Activated CD4-positive, alpha-beta T cell treated with anti-CD3 and anti-CD28 coated beads, Interleukin-2, amount 50 U/mL, for 1 hour (primary cell): ENCODE measurements around the gene KRTAP2-1.
"Not testable (repeated sequence)": the region's sequence is repeated elsewhere in the genome, so short reads cannot be mapped to it uniquely, and the experiment has no call there.

Experiments
- DNase-seq: peaks from one replicate; pipeline ENCODE4 v3.0.0-alpha.2; 2020

KRTAP2-1 gene

DNA sequence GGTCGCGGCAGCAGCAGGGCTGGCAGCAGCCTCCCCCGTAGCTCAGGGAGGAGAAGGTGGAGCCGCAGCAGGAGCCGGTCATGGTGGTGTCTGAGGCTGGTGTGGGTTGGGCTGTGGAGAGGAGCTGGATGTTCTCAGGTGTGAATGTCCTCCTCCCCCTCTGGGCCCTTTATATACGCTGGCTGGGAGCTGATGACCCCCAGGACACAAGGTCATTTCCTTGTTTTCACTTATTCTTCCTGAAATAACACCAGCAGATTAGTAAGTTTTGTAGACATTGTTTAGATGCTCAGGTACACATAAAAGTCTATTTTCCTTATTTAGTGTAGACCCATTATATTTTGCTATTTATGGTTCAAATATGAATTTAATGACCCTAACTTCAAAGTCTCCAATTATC lies 8.0 kb upstream of the KRTAP2-1 start, which contains the start of gene KRTAP2-2:
TSS of gene KRTAP2-2 (minus strand) at position 101 of the 400 bp plus-strand sequence. CDS start at position 82, 19 bp downstream.
- not testable (repeated sequence) for DNase-seq

GRCh38 chr17:41054556-41054955 lies 7.4 kb upstream of the KRTAP2-1 start:
- not testable (repeated sequence) for DNase-seq

DNA sequence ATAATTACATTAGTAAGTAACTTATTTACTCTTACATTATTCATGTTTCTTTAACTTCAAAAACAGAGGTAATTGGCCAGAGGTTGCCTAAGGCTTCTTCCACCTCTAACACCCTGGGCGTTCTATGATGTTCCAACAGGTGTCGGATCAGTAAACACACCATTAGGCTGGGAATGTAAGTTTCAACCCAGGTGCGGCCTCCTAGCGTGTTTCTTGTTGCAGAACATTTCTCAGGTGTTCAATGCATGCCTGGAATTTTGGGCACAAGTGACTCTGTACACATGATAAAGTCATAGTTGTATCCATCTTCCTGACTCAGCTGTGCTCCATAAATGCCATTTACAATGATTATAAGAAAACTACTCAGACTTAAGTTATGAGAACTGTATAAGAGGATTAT lies 6.9 kb upstream of the KRTAP2-1 start:
- DNase-seq: no peak

GRCh38 chr17:41052566-41052965 lies 5.5 kb upstream of the KRTAP2-1 start:
- DNase-seq: no peak

DNA sequence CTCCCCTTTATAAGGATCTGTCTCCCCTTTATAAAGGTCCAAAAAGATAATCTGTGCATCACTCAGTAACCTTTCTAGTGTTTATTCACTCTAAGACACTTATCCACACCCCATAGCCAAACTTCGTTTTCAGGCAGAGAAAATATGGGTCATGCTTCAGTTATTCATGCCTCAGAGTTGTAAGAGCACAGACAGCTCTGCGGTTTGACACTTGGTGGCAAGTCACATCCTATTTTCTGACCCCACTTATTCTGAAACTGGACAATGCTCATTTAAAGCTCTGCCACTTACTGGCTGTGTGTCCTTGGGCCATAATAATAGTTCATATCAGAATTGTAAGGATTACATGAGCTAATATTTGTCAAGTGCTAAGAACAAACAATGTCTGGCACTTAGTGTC lies 2.0 kb upstream of the KRTAP2-1 start:
- DNase-seq: no peak

DNA sequence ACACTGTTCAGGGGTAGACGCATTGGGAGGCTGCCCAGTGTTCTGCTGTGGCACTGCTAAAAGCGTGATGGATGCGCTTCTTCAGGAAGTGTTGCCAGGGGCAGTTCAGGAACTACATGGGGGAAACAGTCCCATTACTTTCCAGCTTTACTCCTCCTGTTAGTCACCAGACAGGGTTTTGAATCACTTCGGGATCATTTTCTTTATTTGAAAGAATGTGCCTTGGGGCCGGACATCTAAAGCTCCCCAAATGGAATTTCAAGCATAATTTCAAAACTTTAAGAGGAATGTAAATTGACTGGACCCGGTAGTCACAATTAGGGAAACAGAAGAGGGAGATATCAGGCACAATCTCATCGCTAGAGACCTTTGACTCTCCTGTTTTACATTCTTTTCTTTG lies 1.3 kb upstream of the KRTAP2-1 start:
- DNase-seq: no peak

DNA sequence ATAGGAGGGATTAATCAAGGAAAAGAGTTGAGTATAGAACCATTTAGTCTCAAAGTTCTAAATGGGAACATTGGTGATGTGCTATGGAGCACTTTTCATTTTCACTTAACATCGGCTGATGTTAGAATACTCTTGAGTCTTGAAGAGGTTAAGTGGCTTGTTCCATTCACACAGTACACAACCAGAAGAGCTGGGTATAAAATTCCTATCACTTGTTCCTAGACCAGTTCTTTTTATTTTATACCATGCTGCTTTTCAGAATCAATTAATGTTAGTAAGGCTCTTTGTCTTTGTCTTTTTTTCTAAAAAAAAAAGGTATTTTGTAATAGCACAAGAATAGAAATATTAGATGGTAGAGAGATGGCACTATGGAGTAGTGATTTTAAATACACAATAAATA lies 4.2 kb downstream of the KRTAP2-1 start:
- DNase-seq: no peak

GRCh38 chr17:41040783-41041571 lies 6.1 kb downstream of the KRTAP2-1 start, which contains the start of gene KRTAP1-1:
KRTAP1-1 (minus strand) TSS chr17:41041450; CDS start chr17:41041397, 53 bp downstream.
- DNase-seq: not testable (repeated sequence)

DNA sequence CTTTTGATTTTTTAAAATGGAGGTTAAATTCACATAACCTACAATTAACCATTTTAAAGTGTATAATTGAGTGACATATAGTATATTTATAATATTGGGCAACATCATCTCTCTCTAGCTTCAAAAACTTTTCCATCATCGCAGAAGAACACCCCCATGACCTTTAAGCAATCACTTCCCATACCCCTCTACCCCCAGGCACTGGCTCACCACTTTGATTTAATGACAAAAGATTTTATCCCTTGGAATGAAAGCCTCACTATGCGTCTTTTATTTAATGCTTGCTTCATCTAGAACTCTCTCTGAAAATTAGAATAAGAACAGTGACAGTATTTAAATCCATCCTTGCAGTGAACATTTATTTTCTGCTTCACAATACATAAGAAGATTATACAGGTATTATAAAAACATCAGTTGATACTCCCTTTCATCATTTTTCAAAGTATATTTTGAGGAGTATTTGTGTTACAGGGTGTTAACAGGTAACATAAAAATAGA lies 9.2 kb downstream of the KRTAP2-1 start:
- no peak for DNase-seq

DNA sequence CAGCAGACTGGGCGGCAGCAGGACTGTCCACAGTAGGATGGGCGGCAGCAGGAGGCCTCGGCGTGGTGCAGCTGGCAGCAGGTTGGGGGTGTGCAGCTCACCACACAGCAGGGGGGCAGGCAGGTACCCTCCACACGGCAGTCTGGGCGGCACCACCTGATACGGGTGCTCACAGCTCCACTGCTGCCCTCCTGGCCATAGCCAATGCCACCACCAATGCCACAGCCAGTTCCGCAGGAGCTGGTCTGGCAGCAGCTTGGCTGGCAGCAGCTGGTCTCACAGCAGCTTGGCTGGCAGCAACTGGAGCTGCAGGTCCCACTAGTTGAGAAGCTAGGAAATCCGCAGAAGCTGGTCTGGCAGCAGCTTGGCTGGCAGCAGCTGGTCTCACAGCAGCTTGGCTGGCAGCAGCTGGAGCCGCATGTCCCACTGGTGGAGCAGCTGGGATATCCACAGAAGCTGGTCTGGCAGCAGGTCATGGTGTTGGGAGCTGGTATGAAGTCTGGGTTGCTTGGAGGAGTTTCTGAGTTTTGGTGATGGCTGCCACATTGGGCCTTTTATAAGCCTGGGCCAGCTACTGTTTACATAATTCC lies 12.7 kb downstream of the KRTAP2-1 start, which contains the start of gene KRTAP1-3:
TSS of gene KRTAP1-3 (minus strand) at position 529 of the 590 bp plus-strand sequence. CDS start at position 476, 53 bp downstream.
- not testable (repeated sequence) for DNase-seq

DNA sequence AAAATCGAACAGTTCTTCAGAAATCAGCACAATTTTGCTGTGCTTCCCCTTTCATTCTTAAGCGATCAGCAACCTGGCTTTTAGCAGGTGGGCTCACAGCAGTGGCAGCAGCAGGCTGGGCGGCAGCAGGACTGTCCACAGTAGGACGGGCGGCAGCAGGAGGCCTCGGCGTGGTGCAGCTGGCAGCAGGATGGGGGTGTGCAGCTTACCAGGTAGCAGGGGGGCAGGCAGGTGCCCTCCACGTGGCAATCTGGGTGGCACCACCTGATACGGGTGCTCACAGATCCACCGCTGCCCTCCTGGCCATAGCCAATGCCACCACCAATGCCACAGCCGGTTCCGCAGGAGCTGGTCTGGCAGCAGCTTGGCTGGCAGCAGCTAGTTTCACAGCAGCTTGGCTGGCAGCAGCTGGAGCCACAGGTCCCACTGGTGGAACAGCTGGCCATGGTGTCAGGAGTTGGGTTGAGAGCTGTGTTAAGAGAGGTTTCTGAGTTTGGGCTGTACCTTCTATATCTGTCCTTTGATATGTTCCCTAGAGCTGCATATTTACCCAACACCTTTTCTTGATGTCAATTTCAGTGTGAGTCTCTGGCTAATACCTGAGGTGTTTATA lies 17.4 kb downstream of the KRTAP2-1 start, which contains the start of gene KRTAP1-4:
TSS of gene KRTAP1-4 (minus strand) at position 563 of the 613 bp plus-strand sequence. CDS start at position 446, 117 bp downstream.
- no peak for DNase-seq

GRCh38 chr17:41026715-41027471 lies 20.2 kb downstream of the KRTAP2-1 start, which contains the start of gene KRTAP1-5:
KRTAP1-5 (minus strand) TSS chr17:41027208; CDS start chr17:41027155, 53 bp downstream.
- DNase-seq: no peak

- no peak for DNase-seq
These were observed 22.4 kb downstream of the KRTAP2-1 start for GRCh38 chr17:41024697-41025096.

DNA sequence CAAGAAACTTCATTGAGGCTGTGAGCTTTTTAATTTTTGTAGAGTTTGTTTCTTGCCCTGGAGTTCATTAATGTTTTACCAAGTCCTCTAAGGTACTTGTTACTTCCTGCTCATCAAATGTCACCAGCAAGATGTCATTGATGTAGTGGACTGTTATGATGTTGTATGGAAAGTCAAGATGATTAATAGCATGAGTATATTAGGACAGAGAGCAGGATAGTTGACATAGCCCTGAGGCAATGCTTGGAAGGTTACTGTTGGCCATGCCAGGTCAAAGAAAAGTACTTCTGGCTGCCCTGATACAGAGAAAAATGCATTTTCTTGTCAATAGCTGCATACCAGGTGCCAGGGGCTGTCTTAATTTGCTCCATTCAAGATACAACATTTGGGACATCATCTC lies 26.8 kb downstream of the KRTAP2-1 start:
- no peak for DNase-seq

DNA sequence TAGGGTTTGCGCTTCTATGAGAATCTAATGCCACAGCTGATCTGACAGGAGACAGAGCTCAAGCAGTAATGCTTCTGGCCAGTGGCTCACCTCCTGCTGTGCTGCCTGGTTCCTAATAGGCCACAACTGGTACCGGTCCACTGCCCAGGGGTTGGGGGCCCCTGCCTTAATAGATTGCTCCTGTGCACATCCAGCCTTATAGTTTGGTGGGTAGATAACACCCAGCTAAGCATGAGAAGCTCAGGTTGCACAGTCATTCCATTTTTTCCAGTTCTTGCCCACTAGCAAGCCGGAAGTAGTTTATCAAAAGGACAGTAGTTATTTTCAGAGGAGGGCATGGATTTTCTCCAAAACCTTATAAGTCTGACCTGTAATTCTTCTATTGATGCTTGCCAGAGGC lies 27.7 kb downstream of the KRTAP2-1 start:
- no peak for DNase-seq

DNA sequence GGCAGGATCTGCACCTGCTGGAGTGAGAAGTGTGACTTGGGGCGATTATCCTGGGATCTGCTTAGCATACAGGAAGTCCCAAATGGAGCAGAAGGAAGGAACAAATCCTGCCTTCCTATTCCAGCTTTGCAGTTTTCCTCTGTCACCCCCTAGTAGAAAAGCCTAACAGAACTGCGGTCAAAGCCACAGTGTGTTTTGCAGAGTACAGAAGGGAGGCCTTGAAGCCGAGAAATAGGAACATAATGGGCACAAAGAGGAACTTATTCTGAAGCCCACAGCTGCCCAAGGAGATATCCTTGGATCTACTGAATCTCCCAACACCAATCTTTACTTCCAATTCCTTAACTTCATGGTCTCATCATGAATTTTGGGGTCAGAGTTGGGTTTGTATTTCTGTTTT lies 28.6 kb downstream of the KRTAP2-1 start:
- no peak for DNase-seq

GRCh38 chr17:41016578-41017215 lies 30.4 kb downstream of the KRTAP2-1 start:
- DNase-seq: no peak

DNA sequence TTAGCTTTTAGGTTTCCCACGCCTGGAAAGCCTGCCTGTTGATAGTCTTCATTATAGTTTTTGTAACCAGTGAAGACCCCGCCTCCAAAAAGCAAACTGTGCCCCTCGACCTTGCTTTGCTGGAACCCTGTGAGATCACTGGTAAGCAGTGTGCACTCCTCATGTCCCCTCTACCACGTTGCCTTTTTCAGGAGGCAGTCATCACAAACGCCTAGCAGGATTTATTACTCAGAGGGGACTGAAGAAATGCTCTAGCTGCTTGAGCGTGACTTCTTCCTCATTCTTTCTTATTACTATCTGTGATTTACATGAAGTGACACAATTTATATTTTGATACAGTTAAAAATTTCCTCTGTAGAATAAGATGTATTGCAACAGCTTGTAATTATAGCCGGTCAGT lies 31.7 kb downstream of the KRTAP2-1 start:
- DNase-seq: no peak

DNA sequence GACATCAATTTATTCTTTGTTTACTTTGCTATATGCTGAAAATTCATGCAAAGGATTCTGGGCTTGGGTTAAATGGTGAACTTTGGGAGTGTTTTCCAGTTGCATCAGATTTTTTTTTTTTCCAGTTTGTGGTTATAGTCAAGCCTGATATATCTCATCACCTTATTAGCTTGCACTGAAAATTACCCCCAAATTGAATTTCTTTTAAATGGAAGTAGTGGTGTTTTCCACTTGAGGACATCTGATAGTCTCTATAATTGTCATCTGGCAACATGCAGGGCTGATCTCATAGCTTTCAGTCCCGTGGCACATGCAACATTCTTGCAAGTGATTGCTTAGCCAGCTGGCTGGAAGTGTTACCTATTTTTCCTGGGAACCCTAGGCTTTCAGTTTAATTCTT lies 33.5 kb downstream of the KRTAP2-1 start:
- no peak for DNase-seq

DNA sequence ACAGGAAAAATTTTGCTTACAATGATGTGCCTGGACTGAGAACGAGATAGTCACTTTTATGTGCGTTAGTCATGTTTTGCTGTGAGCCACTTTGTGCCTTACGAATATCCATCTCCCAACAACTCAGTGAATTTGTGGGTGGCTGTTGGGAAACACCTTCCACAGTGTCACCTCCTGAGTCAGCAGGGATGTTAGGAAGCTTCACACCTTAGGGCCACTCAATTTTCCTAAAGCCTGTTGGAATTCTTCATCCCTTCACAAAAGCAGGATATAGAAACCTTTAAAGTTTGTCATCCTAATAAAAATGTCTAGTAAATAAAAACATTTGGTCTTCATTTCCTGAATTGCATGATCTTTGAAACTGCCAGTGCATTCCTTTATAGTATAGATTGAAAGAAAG lies 33.9 kb downstream of the KRTAP2-1 start:
- no peak for DNase-seq

DNA sequence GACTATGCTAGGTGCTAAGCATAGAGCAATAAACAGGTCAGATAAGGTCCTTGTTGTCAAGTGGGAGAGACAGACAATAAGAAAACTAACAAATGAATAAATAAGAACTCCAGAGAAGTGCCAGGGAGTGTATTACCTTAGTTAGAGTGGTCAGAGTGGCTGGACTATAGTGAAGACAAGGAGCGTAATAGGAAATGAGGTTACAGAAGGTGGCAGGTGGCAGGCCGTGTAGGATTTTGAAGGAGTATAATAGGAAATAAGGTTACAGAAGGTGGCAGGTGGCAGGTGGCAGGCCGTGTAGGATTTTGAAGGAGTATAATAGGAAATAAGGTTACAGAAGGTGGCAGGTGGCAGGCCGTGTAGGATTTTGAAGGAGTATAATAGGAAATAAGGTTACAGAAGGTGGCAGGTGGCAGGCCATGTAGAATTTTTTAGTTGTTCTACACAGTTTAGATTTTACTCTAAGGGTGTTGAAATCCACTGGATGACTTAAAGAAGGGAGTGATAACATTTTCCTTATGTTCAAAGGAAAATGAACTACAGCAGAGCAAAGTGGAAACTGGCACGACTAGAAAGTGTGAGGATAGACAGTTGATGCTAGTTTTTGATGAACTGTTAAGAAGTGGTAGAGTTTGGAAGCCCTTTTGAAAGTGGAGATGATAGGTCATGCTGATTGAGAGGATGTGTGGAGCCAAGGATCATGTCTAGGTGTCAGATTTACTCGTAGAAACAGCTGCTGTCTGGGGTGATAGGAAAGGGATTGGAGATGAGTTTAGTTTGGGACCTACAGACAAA lies 34.6 kb downstream of the KRTAP2-1 start:
- no peak for DNase-seq
